HCT116 (cell line): ENCODE data around the gene GCK. TPM values are rescaled to one million over a fixed set of nuclear protein-coding genes. Genes with fewer than 3 reads are reported as not detected.

Experiments used
- ATAC-seq: fragments of 200-7000 bp; cut with Tn5 transposase; 2 replicates; pipeline ENCODE4 v1.9.1; 2020; ENCODE audit warnings: mild to moderate bottlenecking, moderate library complexity
- BruUV-seq: library from RNA; stranded (reverse); fragments of 400-500 nt; replicated peaks from 2 replicates; lab custom pipeline; 2021; lab: Mats Ljungman, UMichigan
- CTCF ChIA-PET: fragments of 300-600 bp; sonication (Branson Sonifier 250); formaldehyde crosslinking; loops from one replicate; lab custom pipeline; 2021; ENCODE audit warnings: antibody characterized with exemption; lab: Charles Lee
- POLR2A ChIA-PET: fragments of 300-600, 350-600 bp; sonication (Branson Sonifier 250); formaldehyde crosslinking; loops from one replicate; lab custom pipeline; 2021; ENCODE audit warnings: antibody characterized with exemption; lab: Charles Lee
- RAD21 ChIA-PET, 2 experiments: fragments of 300-600 bp; sonication (Branson Sonifier 250); formaldehyde crosslinking; loops; one replicate each; lab custom pipeline; 2023; ENCODE audit warnings: low total read pairs in 2 of 2; ENCODE audit not compliant: uncharacterized antibody in 2 of 2, unreplicated experiment in 2 of 2, low non-redundant PET in 1 of 2; lab: Charles Lee
- DNase-seq: peaks from one replicate; pipeline ENCODE4 v3.0.0-alpha.2; 2010; ENCODE audit warnings: low read depth, low spot score
- H2AFZ ChIP-seq: fragments of 200-600 bp; shearing (Covaris generic), sonication (generic); 2 replicates; pipeline ENCODE4 v1.6.1; 2017; ENCODE audit warnings: low read depth, mixed run types, mixed read lengths, antibody characterized with exemption, low read length; ENCODE audit not compliant: poor library complexity, severe bottlenecking
- H3K27ac ChIP-seq: 2 replicates; pipeline ENCODE4 v1.5.1; 2012; ENCODE audit warnings: low read depth, low read length
- H3K27me3 ChIP-seq: fragments of 200-600 bp; sonication (generic); 2 replicates; pipeline ENCODE4 v1.6.1; 2016; ENCODE audit warnings: mixed run types, low read length, mixed read lengths; ENCODE audit not compliant: insufficient read depth
- H3K36me3 ChIP-seq, 2 experiments: fragments of 200-500 bp in 1 of 2; fragments of 200-600 bp in 1 of 2; sonication (Bioruptor generic) in 1 of 2; sonication (generic) in 1 of 2; 2 replicates each; pipeline versions ENCODE4 v1.5.1 to v1.6.1; 2014 to 2016; ENCODE audit warnings: low read length in 2 of 2, inconsistent platforms in 1 of 2, mixed read lengths in 1 of 2, mixed run types in 1 of 2; ENCODE audit not compliant: insufficient read depth in 2 of 2, control insufficient read depth in 1 of 2
- H3K4me1 ChIP-seq, 2 experiments: fragments of 200-600 bp in 1 of 2; sonication (generic) in 1 of 2; 2 replicates each; pipeline versions ENCODE4 v1.5.1 to v1.6.1; 2012 to 2017; ENCODE audit warnings: low read length in 2 of 2, inconsistent platforms in 1 of 2, mild to moderate bottlenecking in 1 of 2, mixed read lengths in 1 of 2, mixed run types in 1 of 2, moderate library complexity in 1 of 2; ENCODE audit not compliant: insufficient read depth in 2 of 2, control insufficient read depth in 1 of 2
- H3K4me2 ChIP-seq: fragments of 200-600 bp; sonication (generic); 2 replicates; pipeline ENCODE4 v1.6.1; 2017; ENCODE audit warnings: mixed run types, low read length, mixed read lengths
- H3K4me3 ChIP-seq, 2 experiments: fragments of 200-600 bp in 1 of 2; sonication (generic) in 1 of 2; replicated peaks in 1 of 2; 2 replicates each; pipeline ENCODE4 v1.5.1; 2011 to 2016; ENCODE audit warnings: low read length in 2 of 2, control low read depth in 1 of 2, low read depth in 1 of 2, mild to moderate bottlenecking in 1 of 2, mixed read lengths in 1 of 2, mixed run types in 1 of 2
- H3K79me2 ChIP-seq: fragments of 200-600 bp; sonication (generic); 2 replicates; pipeline ENCODE4 v1.6.1; 2017; ENCODE audit warnings: mild to moderate bottlenecking, mixed run types, low read length, moderate library complexity, mixed read lengths; ENCODE audit not compliant: insufficient read depth
- H3K9ac ChIP-seq: fragments of 200-600 bp; sonication (generic); 2 replicates; pipeline ENCODE4 v1.6.1; 2016; ENCODE audit warnings: low read length, mixed read lengths
- H3K9me2 ChIP-seq: fragments of 200-600 bp; sonication (generic), shearing (Covaris generic); 2 replicates; pipeline ENCODE4 v1.6.1; 2017; ENCODE audit warnings: mixed run types, mild to moderate bottlenecking, moderate library complexity; ENCODE audit not compliant: insufficient read depth
- H3K9me3 ChIP-seq, 2 experiments: fragments of 200-500 bp in 1 of 2; fragments of 200-600 bp in 1 of 2; sonication (Bioruptor generic) in 1 of 2; sonication (generic) in 1 of 2; 2 replicates each; pipeline ENCODE4 v1.6.1; 2014 to 2017; ENCODE audit warnings: low read length in 2 of 2, mixed read lengths in 2 of 2, inconsistent platforms in 1 of 2, low read depth in 1 of 2, mild to moderate bottlenecking in 1 of 2, mixed run types in 1 of 2, moderate library complexity in 1 of 2; ENCODE audit not compliant: control insufficient read depth in 1 of 2, insufficient read depth in 1 of 2
- H4K20me1 ChIP-seq: fragments of 200-600 bp; sonication (generic), shearing (Covaris generic); 2 replicates; pipeline ENCODE4 v1.6.1; 2017; ENCODE audit warnings: mixed run types, mild to moderate bottlenecking, moderate library complexity; ENCODE audit not compliant: insufficient read depth
- CBX3 ChIP-seq: IDR thresholded peaks from 2 replicates; pipeline ENCODE4 v1.6.1; 2012; ENCODE audit warnings: low read depth
- CTCF ChIP-seq, 3 experiments: fragments of 200-600 bp in 1 of 3; sonication (generic) in 1 of 3; IDR thresholded peaks in 2 of 3; conservative IDR thresholded peaks in 1 of 3; 2 replicates each; pipeline ENCODE4 v1.5.1; 2012 to 2017; ENCODE audit warnings: low read depth in 2 of 3, low read length in 2 of 3, antibody characterized with exemption in 1 of 3, borderline replicate concordance in 1 of 3, control low read depth in 1 of 3, mild to moderate bottlenecking in 1 of 3, mixed read lengths in 1 of 3, mixed run types in 1 of 3, moderate library complexity in 1 of 3; ENCODE audit not compliant: insufficient read depth in 1 of 3
- ELF1 ChIP-seq: IDR thresholded peaks from 2 replicates; pipeline ENCODE4 v1.6.1; 2012; ENCODE audit warnings: low read depth, borderline replicate concordance
- EZH2 ChIP-seq: fragments of 200-600 bp; sonication (generic); IDR thresholded peaks from 2 replicates; pipeline ENCODE4 v1.6.1; 2017; ENCODE audit warnings: antibody characterized with exemption, mixed run types
- EZH2phosphoT487 ChIP-seq: fragments of 200-600 bp; IDR thresholded peaks from 2 replicates; pipeline ENCODE4 v1.6.1; 2018; ENCODE audit warnings: antibody characterized with exemption, borderline replicate concordance
- MAX ChIP-seq: IDR thresholded peaks from 2 replicates; pipeline ENCODE4 v1.6.1; 2012
- POLR2AphosphoS5 ChIP-seq: IDR thresholded peaks from 2 replicates; pipeline ENCODE4 v1.6.1; 2011; ENCODE audit warnings: mild to moderate bottlenecking, low read depth, low read length, moderate library complexity
- RAD21 ChIP-seq: IDR thresholded peaks from 2 replicates; pipeline ENCODE4 v1.6.1; 2012; ENCODE audit warnings: low read depth, mild to moderate bottlenecking
- SRF ChIP-seq: IDR thresholded peaks from 2 replicates; pipeline ENCODE4 v1.6.1; 2012; ENCODE audit warnings: low read depth
- ZFX ChIP-seq: fragments of 450-650 bp; IDR thresholded peaks from 2 replicates; pipeline ENCODE4 v1.6.1; 2017
- intact Hi-C: fragments of 100-400 bp; cut with micrococcal nuclease; formaldehyde crosslinking; loops from 2 replicates; pipeline ENCODE4 v1.10.0; 2022
- total RNA-seq: library from RNA; stranded (reverse); gene quantifications from one replicate; pipeline ENCODE4 v1.2.1, GENCODE V29; 2021; ENCODE audit not compliant: unreplicated experiment

GCK gene
- total RNA-seq, 1 experiment from 2014 or later: 0.34 TPM

- Histone ChIP-seq H2AFZ (no peak overlapping the region), H3K9me3 (peaks cover 5 to 11% of the 10 kb centered on the region in 2 experiments; a peak in 2 of 4 replicates), H3K4me2 (no peak overlapping the region), H4K20me1 (no peaks in the 10 kb centered on the region), H3K9me2 (no peaks in the 10 kb centered on the region), H3K79me2 (no peaks in the 10 kb centered on the region), H3K27me3 (no peaks in the 10 kb centered on the region), H3K4me1 (peaks cover 29 to 30% of the 10 kb centered on the region in 2 experiments), H3K9ac (no peak overlapping the region), H3K27ac (no peak overlapping the region), H3K4me3 (no peak overlapping the region), H3K36me3 (no peaks in the 10 kb centered on the region)
- ATAC-seq: no peak
- RAD21 ChIA-PET: no interaction called here
- CTCF ChIA-PET: no interaction called here
- no peak for DNase-seq
- POLR2A ChIA-PET: no interaction called here
- intact Hi-C loops: loop anchor here (5.0 kb wide), 1 partner anchor 33 kb away; no protein-coding TSS in a partner anchor
- BruUV-seq: no TSS peak
- no peak for TF ChIP-seq CBX3
- TF ChIP-seq EZH2: no peak
- TF ChIP-seq MAX: no peak
- TF ChIP-seq ELF1: no peak
- TF ChIP-seq CTCF (IDR thresholded peaks at IDR 0.05 in 2 of 3, conservative IDR thresholded peaks at IDR 0.05 in 1 of 3; ENCODE audit: borderline replicate concordance in 1 of 3, insufficient read depth in 1 of 3, low read depth in 2 of 3, low read length in 2 of 3): no peak
- TF ChIP-seq RAD21: no peak
- TF ChIP-seq SRF: no peak
- TF ChIP-seq POLR2AphosphoS5: no peak
- TF ChIP-seq EZH2phosphoT487: no peak
- TF ChIP-seq ZFX: no peak
- TF ChIP-seq, all 23 proteins: peak for 0
Measured at GRCh38 chr7:44180631-44181030, 8.6 kb downstream of the GCK start.
